ENCODE measurements around the gene TCEA2.

GRCh38 chr20:64105846-64106434, 42.9 kb downstream of the TCEA2 start:
- TF ChIP-seq POLR2AphosphoS5 (IDR thresholded peaks at IDR 0.05; ENCODE audit: borderline replicate concordance, low read depth, low read length) (no peak), FOXP2 (optimal IDR thresholded peaks at IDR 0.05; ENCODE audit: control extremely low read depth, extremely low read length, insufficient read depth) (no peak)

All from SK-N-MC (cell line).